ENCODE data around the gene AUTS2. TPM values are rescaled to one million over a fixed set of nuclear protein-coding genes. Genes with fewer than 3 reads are reported as not detected.

AUTS2 gene
- total and polyA plus RNA-seq, 2 experiments from 2014 or later, result 3.0 to 4.4 TPM

DNA sequence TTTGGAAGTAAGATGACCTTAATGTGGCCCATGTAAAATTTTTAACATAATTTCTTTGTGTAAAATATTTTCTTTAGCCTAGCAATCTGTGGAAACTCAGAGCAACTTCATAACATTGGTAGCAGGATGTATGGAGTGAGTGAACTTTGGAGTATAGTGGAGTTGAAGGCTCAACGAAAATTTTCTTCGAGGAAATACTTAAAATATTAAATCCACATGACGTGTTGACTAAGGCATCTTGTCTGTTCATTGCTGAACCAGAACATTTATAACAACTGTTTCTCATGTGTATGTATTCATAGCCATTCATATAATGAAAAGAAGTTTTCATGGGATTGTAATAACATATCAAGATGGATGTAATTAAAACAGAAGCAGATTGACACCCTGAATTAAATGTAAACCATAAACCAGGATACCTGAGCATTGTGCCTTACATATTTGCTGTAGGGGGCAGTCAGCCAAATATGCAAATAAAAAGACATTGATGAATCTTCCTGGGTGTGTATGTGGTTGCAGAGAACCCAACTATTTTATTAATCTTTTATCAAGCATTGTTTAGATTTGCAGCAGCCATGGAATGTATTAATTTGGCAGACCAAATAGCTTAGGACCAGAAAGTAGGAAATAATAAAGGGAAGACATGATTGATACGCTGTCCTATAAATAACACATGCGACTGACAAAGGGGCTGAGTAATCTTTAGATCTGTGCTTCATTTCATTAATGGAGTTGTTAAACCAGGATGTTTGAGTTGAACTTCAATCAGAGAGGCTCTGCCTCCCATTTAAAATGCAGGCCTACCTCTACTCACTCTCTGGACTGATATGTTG, 11.5 kb downstream of the AUTS2 start:
- H4K20me1 ChIP-seq (ENCODE audit: insufficient read depth), result no peaks in the 10 kb centered on the region
- no peak overlapping the region for H3K27ac ChIP-seq
- no peaks in the 10 kb centered on the region for H3K9me2 ChIP-seq (ENCODE audit: insufficient read depth)
- H3K4me1 ChIP-seq (ENCODE audit: insufficient read depth), result no peaks in the 10 kb centered on the region
- no peaks in the 10 kb centered on the region for H3K36me3 ChIP-seq (ENCODE audit: low read depth)
- H3K9me3 ChIP-seq (ENCODE audit: low read depth), result no peaks in the 10 kb centered on the region
- H3K4me2 ChIP-seq (ENCODE audit: unreplicated experiment), result no peak overlapping the region
- 49% methylated on average over 5 of the region's 5 CpGs for WGBS, 2 experiments (ENCODE audit: low coverage in 1 of 2, low lambda C conversion rate in 2 of 2, missing lambda C conversion rate in 2 of 2)
- H2AFZ ChIP-seq, result no peak overlapping the region
- no peak overlapping the region for H3K9ac ChIP-seq
- H3F3A ChIP-seq (ENCODE audit: insufficient read depth), result no peaks in the 10 kb centered on the region
- no peaks in the 10 kb centered on the region; the same call in 1 of the 2 replicates for H3K27me3 ChIP-seq (replicated peaks; ENCODE audit: insufficient read depth)
- in situ Hi-C loops (cut with MboI), result no loop called here
- no peaks in the 10 kb centered on the region for H3K79me2 ChIP-seq (ENCODE audit: insufficient read depth)
- H3K4me3 ChIP-seq, result no peak overlapping the region
- TF ChIP-seq EZH2 (IDR thresholded peaks at IDR 0.05; ENCODE audit: insufficient read depth, poor library complexity, severe bottlenecking) (no peak), EZH2phosphoT487 (IDR thresholded peaks at IDR 0.05; ENCODE audit: insufficient read depth, low read depth) (no peak)
- DNase-seq, result peak; percentile 5

DNA sequence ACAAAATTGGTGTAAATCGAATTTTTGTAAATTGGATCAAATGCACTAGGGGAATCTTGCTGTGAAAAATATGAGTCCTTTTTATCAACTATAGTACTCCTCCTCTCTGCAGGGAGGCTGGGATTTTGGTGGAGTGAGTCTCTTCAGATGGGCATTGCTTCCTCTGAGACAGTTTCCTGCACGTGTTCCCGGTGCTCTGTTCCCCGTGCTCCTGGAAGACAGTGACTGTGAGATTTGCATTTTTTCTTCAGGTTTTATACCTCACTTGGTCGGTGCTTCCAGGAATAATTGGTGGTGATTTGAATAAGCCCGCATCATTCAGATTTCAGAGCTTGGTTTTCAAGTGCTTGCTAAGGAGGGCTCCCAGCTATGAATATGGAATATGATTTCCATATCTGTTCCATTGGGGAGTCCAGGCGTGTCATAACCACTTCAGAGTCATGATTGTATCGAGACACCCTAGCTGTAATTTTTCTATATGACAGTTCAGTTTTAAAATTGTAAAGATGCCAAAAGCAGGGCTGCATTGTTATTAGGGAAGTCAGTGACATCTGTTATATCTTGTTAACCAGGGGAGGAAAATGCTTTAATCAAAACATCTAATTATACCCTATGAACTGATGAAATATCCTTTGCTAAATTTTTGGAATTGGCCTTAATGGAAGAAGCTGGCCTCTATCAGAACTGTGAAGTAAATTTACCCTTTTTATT, 12.3 kb downstream of the AUTS2 start:
- no peak for TF ChIP-seq EZH2phosphoT487 (IDR thresholded peaks at IDR 0.05; ENCODE audit: insufficient read depth, low read depth)
- TF ChIP-seq EZH2 (IDR thresholded peaks at IDR 0.05; ENCODE audit: insufficient read depth, poor library complexity, severe bottlenecking), result no peak
- no peaks in the 10 kb centered on the region for H3K9me3 ChIP-seq (ENCODE audit: low read depth)
- in situ Hi-C loops (cut with MboI), result no loop called here
- H3F3A ChIP-seq (ENCODE audit: insufficient read depth), result no peaks in the 10 kb centered on the region
- no peaks in the 10 kb centered on the region for H3K4me1 ChIP-seq (ENCODE audit: insufficient read depth)
- no peaks in the 10 kb centered on the region for H3K36me3 ChIP-seq (ENCODE audit: low read depth)
- DNase-seq, result no peak
- no peaks in the 10 kb centered on the region; the same call in 1 of the 2 replicates for H3K27me3 ChIP-seq (replicated peaks; ENCODE audit: insufficient read depth)
- no peak overlapping the region for H3K9ac ChIP-seq
- H3K27ac ChIP-seq, result no peak overlapping the region
- no peaks in the 10 kb centered on the region for H3K9me2 ChIP-seq (ENCODE audit: insufficient read depth)
- 74 to 75% methylated on average over 8 of the region's 8 CpGs for WGBS, 2 experiments (ENCODE audit: low coverage in 1 of 2, low lambda C conversion rate in 2 of 2, missing lambda C conversion rate in 2 of 2)
- no peak overlapping the region for H3K4me2 ChIP-seq (ENCODE audit: unreplicated experiment)
- no peaks in the 10 kb centered on the region for H3K79me2 ChIP-seq (ENCODE audit: insufficient read depth)
- no peaks in the 10 kb centered on the region for H4K20me1 ChIP-seq (ENCODE audit: insufficient read depth)
- H2AFZ ChIP-seq, result no peak overlapping the region
- H3K4me3 ChIP-seq, result no peak overlapping the region

DNA sequence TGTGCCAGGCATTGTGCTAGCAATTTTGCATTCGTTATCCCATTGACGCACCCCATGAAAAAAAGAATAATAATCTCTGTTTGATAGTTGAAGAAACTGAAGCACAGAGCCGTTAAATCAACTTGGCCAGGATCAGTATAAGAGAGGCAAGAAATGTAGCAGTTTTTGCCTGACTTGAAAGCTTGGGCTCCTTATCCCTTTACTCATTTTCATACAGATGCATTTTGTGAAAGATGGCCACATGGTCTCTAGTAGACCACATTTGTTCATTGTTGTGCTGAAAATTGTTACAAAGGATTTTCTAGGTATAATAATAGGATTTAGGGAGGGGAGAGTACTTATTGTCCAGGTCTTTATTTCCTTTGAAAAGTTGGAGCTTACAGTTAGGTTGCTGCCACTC, 14.7 kb downstream of the AUTS2 start:
- H3K4me2 ChIP-seq (ENCODE audit: unreplicated experiment), result no peak overlapping the region
- no peak overlapping the region for H3K9ac ChIP-seq
- no peak for DNase-seq
- in situ Hi-C loops (cut with MboI), result no loop called here
- 86 to 90% methylated on average over 3 of the region's 3 CpGs for WGBS, 2 experiments (ENCODE audit: low coverage in 1 of 2, low lambda C conversion rate in 2 of 2, missing lambda C conversion rate in 2 of 2)
- TF ChIP-seq EZH2 (IDR thresholded peaks at IDR 0.05; ENCODE audit: insufficient read depth, poor library complexity, severe bottlenecking) (no peak), EZH2phosphoT487 (IDR thresholded peaks at IDR 0.05; ENCODE audit: insufficient read depth, low read depth) (no peak)
- no peaks in the 10 kb centered on the region for H3K9me3 ChIP-seq (ENCODE audit: low read depth)
- no peaks in the 10 kb centered on the region for H4K20me1 ChIP-seq (ENCODE audit: insufficient read depth)
- H3K27ac ChIP-seq, result no peak overlapping the region
- H3F3A ChIP-seq (ENCODE audit: insufficient read depth), result no peaks in the 10 kb centered on the region
- H3K9me2 ChIP-seq (ENCODE audit: insufficient read depth), result no peaks in the 10 kb centered on the region
- H3K36me3 ChIP-seq (ENCODE audit: low read depth), result no peaks in the 10 kb centered on the region
- H3K4me1 ChIP-seq (ENCODE audit: insufficient read depth), result no peaks in the 10 kb centered on the region
- H3K27me3 ChIP-seq (replicated peaks; ENCODE audit: insufficient read depth), result no peaks in the 10 kb centered on the region
- H3K79me2 ChIP-seq (ENCODE audit: insufficient read depth), result no peaks in the 10 kb centered on the region
- H2AFZ ChIP-seq, result no peak overlapping the region
- no peak overlapping the region for H3K4me3 ChIP-seq

DNA sequence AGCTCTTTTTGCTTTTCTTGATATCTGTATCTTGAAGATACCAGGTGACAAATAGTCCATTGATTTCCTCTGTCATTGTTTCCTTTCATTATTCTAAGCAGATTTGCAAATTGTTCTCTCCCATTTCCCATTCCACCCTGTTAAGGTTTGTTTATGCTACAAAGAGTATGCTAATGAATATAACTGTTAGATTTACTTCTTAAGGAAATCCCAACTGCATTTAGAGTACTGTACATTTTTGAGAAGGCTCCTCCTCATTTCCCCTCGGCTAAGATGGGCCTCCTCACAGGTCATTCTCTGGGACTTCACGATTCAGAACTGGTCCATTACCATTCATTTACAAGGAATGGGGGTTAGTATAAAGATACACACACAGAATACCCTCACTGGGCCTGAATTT, 15.6 kb downstream of the AUTS2 start:
- no peaks in the 10 kb centered on the region for H3F3A ChIP-seq (ENCODE audit: insufficient read depth)
- in situ Hi-C loops (cut with MboI), result no loop called here
- DNase-seq, result no peak
- no peak overlapping the region for H3K4me2 ChIP-seq (ENCODE audit: unreplicated experiment)
- H2AFZ ChIP-seq, result no peak overlapping the region
- no peaks in the 10 kb centered on the region for H3K9me3 ChIP-seq (ENCODE audit: low read depth)
- H4K20me1 ChIP-seq (ENCODE audit: insufficient read depth), result no peaks in the 10 kb centered on the region
- WGBS, 2 experiments (ENCODE audit: low coverage in 1 of 2, low lambda C conversion rate in 2 of 2, missing lambda C conversion rate in 2 of 2), result 83 to 90% methylated on average over 2 of the region's 2 CpGs
- H3K27me3 ChIP-seq (replicated peaks; ENCODE audit: insufficient read depth), result no peaks in the 10 kb centered on the region
- no peaks in the 10 kb centered on the region for H3K9me2 ChIP-seq (ENCODE audit: insufficient read depth)
- no peak overlapping the region for H3K9ac ChIP-seq
- TF ChIP-seq EZH2phosphoT487 (IDR thresholded peaks at IDR 0.05; ENCODE audit: insufficient read depth, low read depth), result no peak
- TF ChIP-seq EZH2 (IDR thresholded peaks at IDR 0.05; ENCODE audit: insufficient read depth, poor library complexity, severe bottlenecking), result no peak
- H3K79me2 ChIP-seq (ENCODE audit: insufficient read depth), result no peaks in the 10 kb centered on the region
- H3K27ac ChIP-seq, result no peak overlapping the region
- no peak overlapping the region for H3K4me3 ChIP-seq
- H3K4me1 ChIP-seq (ENCODE audit: insufficient read depth), result no peaks in the 10 kb centered on the region
- H3K36me3 ChIP-seq (ENCODE audit: low read depth), result no peaks in the 10 kb centered on the region

All from GM23248 (cell line).